ENCODE measurements around the gene TMEM187.
A peak's percentile ranks its signal among the peaks of the same experiment; 100 is the strongest.
"Not testable (repeated sequence)": the region's sequence is repeated elsewhere in the genome, so short reads cannot be mapped to it uniquely, and the experiment has no call there.

TMEM187 gene

DNA sequence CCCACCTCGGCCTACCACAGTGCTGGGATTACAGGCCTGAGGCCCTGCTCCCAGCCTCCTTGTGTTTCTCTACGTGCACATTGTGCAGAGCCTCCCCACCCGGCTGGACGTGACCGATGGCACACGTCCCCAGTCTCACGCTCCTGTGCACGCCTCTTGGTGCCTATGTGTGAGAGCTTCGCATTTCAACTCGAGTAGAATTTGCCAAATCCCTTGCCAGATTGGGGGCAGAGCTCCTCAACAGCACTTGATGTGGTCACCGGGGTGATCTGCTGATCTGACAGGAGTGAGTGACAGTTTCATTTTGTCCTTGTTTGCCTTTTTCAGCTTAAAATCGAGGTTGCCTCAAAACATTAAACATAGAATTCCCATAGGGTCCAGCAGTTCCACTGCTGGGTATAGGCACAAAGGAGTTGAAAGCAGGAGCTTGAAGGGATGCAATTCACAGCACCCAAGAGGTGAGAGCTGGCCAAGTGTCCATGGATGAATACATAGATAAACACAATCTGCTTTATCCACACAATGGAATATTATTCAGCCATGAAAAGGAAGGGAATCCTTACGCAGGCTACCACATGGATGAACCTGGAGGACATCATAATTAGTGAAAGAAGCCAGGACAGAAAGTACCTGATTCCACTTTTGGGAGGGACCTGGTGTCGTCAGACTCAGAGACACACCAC is 17.6 kb downstream of the TMEM187 start:
- Histone ChIP-seq H3K36me3 (no peaks in the 10 kb centered on the region), H3K4me1 (ENCODE audit: control insufficient read depth in 1 of 2, insufficient read depth in 1 of 2, low read depth in 1 of 2, low read length in 1 of 2) (peaks cover 17 to 28% of the 10 kb centered on the region in 2 experiments), H3K27ac (peak overlapping the region; percentile 43), H3K9me3 (no peaks in the 10 kb centered on the region), H3K27me3 (no peaks in the 10 kb centered on the region), H3K4me3 (ENCODE audit: low read depth in 1 of 2, low read length in 1 of 2) (no peak overlapping the region)
- TF ChIP-seq, protein P1, sequence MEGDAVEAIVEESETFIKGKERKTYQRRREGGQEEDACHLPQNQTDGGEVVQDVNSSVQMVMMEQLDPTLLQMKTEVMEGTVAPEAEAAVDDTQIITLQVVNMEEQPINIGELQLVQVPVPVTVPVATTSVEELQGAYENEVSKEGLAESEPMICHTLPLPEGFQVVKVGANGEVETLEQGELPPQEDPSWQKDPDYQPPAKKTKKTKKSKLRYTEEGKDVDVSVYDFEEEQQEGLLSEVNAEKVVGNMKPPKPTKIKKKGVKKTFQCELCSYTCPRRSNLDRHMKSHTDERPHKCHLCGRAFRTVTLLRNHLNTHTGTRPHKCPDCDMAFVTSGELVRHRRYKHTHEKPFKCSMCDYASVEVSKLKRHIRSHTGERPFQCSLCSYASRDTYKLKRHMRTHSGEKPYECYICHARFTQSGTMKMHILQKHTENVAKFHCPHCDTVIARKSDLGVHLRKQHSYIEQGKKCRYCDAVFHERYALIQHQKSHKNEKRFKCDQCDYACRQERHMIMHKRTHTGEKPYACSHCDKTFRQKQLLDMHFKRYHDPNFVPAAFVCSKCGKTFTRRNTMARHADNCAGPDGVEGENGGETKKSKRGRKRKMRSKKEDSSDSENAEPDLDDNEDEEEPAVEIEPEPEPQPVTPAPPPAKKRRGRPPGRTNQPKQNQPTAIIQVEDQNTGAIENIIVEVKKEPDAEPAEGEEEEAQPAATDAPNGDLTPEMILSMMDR (IDR thresholded peaks at IDR 0.05) = no peak

DNA sequence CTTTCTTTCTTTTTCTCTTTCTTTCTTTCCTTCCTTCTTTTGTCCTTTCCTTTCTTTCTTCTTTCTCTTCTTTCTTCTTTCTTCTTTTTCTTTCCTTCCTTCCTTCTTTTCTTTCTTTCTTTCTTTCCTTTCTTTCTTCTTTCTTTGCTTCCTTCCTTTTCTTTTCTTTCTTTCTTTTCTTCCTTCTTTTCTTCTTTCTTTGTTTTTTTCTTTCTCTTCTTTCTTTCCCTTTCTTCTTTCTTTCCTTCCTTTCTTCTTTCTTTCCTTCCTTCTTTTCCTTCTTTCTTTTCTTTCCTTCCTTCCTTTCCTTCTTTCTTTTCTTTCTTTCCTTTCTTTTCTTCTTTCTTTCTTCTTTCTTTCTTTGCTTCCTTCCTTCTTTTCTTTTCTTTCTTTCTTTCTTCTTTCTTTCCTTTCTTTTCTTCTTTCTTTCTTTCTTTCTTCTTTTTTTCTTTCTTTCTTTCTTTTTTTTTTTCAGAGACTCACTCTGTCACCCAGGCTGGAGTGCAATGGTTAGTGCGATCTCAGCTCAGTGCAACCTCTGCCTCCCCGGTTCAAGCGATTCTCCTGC is 18.5 kb downstream of the TMEM187 start:
- Histone ChIP-seq H3K36me3 (no peaks in the 10 kb centered on the region), H3K9me3 (no peaks in the 10 kb centered on the region), H3K4me3 (ENCODE audit: low read depth in 1 of 2, low read length in 1 of 2) (no peak overlapping the region), H3K4me1 (ENCODE audit: control insufficient read depth in 1 of 2, insufficient read depth in 1 of 2, low read depth in 1 of 2, low read length in 1 of 2) (peaks cover 13 to 23% of the 10 kb centered on the region in 2 experiments), H3K27ac (no peak overlapping the region), H3K27me3 (no peaks in the 10 kb centered on the region)
- TF ChIP-seq, protein P1 (IDR thresholded peaks at IDR 0.05) = no peak

DNA sequence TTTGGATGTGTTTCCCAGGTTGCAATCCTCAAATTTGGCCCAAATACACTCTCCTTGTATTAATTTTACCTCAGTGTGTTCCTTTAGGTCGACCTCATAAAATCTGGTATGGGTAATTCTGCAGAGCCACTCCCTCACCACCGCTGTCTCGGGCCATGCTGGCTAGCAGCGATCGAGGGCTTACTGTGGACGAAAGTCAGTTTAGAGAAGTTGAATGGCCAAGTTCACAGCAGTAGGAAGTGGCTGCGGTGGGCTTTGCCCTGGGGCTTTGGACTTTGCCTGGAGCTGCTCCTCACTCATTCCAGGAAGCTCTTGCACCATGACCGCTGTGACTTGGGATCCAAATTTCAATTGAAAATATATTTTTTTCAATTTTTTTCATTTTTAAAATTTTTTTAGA is 19.6 kb downstream of the TMEM187 start:
- Histone ChIP-seq H3K36me3 (no peaks in the 10 kb centered on the region), H3K4me1 (ENCODE audit: control insufficient read depth in 1 of 2, insufficient read depth in 1 of 2, low read depth in 1 of 2, low read length in 1 of 2) (peaks cover 13 to 23% of the 10 kb centered on the region in 2 experiments), H3K9me3 (no peaks in the 10 kb centered on the region), H3K4me3 (ENCODE audit: low read depth in 1 of 2, low read length in 1 of 2) (no peak overlapping the region), H3K27ac (no peak overlapping the region), H3K27me3 (no peaks in the 10 kb centered on the region)
- TF ChIP-seq, protein P1 (IDR thresholded peaks at IDR 0.05) = no peak

DNA sequence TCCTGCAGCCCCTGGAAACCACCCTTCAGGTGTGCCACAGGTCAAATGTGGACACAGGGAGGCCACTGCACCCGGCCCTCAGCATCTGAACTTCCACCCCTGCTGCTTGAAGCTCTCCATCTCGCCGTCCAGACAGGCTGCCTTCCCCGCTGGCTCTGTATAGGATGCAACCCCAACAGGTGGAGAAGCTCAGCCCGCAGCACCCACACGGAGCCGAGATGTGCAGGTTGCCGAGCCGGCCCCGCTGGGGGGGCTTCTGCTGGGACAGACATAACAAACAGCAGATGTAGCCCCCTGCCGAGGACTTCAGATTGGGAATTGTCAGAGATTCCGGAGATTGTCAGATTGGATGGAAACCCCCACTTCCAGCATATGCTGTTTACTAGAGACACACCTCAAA is 20.5 kb downstream of the TMEM187 start:
- peaks cover 16 to 30% of the 10 kb centered on the region in 2 experiments for H3K4me1 ChIP-seq (ENCODE audit: control insufficient read depth in 1 of 2, insufficient read depth in 1 of 2, low read depth in 1 of 2, low read length in 1 of 2)
- no peaks in the 10 kb centered on the region for H3K9me3 ChIP-seq
- H3K27ac ChIP-seq = no peak overlapping the region
- H3K36me3 ChIP-seq = no peaks in the 10 kb centered on the region
- no peak overlapping the region for H3K4me3 ChIP-seq (ENCODE audit: low read depth in 1 of 2, low read length in 1 of 2)
- TF ChIP-seq, protein P1 (IDR thresholded peaks at IDR 0.05) = no peak
- H3K27me3 ChIP-seq = no peaks in the 10 kb centered on the region

DNA sequence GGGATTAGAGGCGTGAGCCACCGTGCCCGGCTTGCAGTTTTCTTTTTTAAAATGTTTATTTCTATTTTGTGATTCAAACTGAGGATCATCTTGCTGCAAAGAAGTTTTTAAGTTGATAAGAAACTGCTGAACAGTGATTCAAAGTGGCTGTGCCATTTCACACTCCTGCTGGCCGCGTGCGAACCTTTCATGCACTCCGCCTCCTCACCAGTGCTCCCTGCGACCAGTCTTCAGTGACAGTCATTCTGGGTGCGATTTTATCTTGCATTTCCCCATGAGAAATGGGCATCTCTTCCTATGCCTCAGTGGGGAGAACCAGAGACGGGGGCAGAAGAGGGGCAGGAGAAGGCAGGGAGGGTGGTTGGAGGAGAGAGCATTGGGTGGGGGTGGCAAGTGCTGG is 21.4 kb downstream of the TMEM187 start:
- Histone ChIP-seq H3K4me1 (ENCODE audit: control insufficient read depth in 1 of 2, insufficient read depth in 1 of 2, low read depth in 1 of 2, low read length in 1 of 2) (peaks cover 18 to 30% of the 10 kb centered on the region in 2 experiments), H3K27ac (no peak overlapping the region), H3K4me3 (ENCODE audit: low read depth in 1 of 2, low read length in 1 of 2) (no peak overlapping the region), H3K27me3 (no peaks in the 10 kb centered on the region), H3K9me3 (no peaks in the 10 kb centered on the region), H3K36me3 (no peaks in the 10 kb centered on the region)
- TF ChIP-seq, protein P1 (IDR thresholded peaks at IDR 0.05) = no peak

DNA sequence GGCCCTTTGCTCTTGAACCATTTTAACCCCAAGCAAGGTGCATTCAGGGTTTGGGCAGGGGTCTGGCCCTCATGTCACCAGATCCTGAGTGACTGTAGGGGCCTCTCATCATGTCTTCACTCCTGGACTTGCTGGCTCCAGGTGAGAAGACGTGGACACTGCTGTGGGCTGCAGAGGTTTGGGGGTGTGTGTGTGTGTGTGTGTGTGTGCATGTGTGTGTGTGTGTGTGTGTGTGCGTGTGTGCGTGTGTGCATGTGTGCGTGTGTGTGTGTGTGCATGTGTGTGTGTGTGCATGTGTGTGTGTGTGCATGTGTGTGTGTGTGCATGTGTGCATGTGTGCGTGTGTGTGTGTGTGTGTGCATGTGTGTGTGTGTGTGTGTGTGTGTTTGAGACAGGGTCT is 21.8 kb downstream of the TMEM187 start:
- not testable (repeated sequence) for H3K27ac ChIP-seq; H3K27me3 ChIP-seq; H3K9me3 ChIP-seq; H3K36me3 ChIP-seq; H3K4me3 ChIP-seq (ENCODE audit: low read depth in 1 of 2, low read length in 1 of 2)
- H3K4me1 ChIP-seq (ENCODE audit: control insufficient read depth in 1 of 2, insufficient read depth in 1 of 2, low read depth in 1 of 2, low read length in 1 of 2) = peaks cover 21 to 34% of the 10 kb centered on the region in 2 experiments
